Measurements from ENCODE around the gene P2RY4. TPM values are rescaled to one million over a fixed set of nuclear protein-coding genes. Genes with fewer than 3 reads are reported as not detected.
"Not testable (repeated sequence)": the region's sequence is repeated elsewhere in the genome, so short reads cannot be mapped to it uniquely, and the experiment has no call there.

The P2RY4 gene
- polyA plus RNA-seq, 1 of the 3 experiments (the other 2 are of a cell fraction): 0.05 TPM

DNA sequence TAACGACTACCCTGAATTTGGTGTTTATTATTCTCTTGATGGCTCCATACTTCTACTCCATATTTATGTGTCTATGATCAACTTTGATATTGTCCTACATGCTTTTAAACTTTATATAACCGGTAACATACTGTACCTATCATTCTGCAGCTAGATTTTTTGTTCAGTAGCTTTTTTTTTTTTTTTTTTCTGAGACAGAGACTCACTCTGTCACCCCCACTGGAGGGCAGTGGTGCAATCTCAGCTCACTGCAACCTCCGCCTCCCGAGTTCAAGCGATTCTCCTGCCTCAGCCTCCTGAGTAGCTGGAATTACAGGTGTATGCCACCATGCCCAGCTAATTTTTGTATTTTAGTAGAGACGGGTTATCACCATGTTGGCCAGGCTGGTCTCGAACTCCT is 14.0 kb upstream of the P2RY4 start:
- H2AFZ ChIP-seq (ENCODE audit: low read depth); CTCF ChIA-PET; H3K9me2 ChIP-seq; H3K27ac ChIP-seq (ENCODE audit: low read depth in 2 of 2, low read length in 1 of 2); POLR2A ChIA-PET; H3K9me3 ChIP-seq; H3K4me2 ChIP-seq; H3K4me1 ChIP-seq (ENCODE audit: control insufficient read depth in 1 of 2, insufficient read depth in 2 of 2, low read depth in 1 of 2, low read length in 1 of 2); DNase-seq; H3K79me2 ChIP-seq (ENCODE audit: insufficient read depth); H3K36me3 ChIP-seq (replicated peaks in 1 of 2; ENCODE audit: control insufficient read depth in 1 of 2, insufficient read depth in 2 of 2, low read length in 1 of 2); H3F3A ChIP-seq (replicated peaks; ENCODE audit: insufficient read depth); H3K27me3 ChIP-seq (ENCODE audit: insufficient read depth); H3K9ac ChIP-seq; H3K4me3 ChIP-seq (ENCODE audit: low read depth in 2 of 2, low read length in 1 of 2); H4K20me1 ChIP-seq (ENCODE audit: insufficient read depth): not testable (repeated sequence)
- TF ChIP-seq, protein P1, sequence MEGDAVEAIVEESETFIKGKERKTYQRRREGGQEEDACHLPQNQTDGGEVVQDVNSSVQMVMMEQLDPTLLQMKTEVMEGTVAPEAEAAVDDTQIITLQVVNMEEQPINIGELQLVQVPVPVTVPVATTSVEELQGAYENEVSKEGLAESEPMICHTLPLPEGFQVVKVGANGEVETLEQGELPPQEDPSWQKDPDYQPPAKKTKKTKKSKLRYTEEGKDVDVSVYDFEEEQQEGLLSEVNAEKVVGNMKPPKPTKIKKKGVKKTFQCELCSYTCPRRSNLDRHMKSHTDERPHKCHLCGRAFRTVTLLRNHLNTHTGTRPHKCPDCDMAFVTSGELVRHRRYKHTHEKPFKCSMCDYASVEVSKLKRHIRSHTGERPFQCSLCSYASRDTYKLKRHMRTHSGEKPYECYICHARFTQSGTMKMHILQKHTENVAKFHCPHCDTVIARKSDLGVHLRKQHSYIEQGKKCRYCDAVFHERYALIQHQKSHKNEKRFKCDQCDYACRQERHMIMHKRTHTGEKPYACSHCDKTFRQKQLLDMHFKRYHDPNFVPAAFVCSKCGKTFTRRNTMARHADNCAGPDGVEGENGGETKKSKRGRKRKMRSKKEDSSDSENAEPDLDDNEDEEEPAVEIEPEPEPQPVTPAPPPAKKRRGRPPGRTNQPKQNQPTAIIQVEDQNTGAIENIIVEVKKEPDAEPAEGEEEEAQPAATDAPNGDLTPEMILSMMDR (IDR thresholded peaks at IDR 0.05): peak; percentile 22; the same call in 1 of the 2 replicates
- 38% methylated on average over 7 of the region's 7 CpGs for WGBS (ENCODE audit: low lambda C conversion rate)

DNA sequence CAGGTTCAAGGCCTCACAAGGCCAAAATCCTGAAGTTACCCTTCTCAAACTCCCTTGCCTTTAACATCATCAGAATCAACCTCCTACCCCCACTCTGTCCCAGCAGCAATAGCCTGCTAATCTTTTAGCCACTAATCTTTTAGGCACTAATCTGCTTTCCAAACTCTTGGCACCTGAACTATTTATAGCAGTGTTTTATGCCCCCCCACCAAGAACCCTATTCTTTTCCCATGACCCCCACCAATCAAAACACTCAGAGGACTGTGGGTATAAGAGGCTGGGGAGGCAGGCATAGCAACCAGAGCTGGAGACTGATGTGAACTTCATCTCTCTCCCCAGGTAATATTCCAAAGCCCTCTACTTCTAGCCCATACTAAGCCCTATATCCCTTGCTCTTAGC is 8.0 kb upstream of the P2RY4 start, which contains the start of gene ARR3:
TSS of gene ARR3 (plus strand) at position 301 of the 400 bp plus-strand sequence. CDS start 1,052 bp downstream, outside the sequence.
- TF ChIP-seq RXRA (IDR thresholded peaks at IDR 0.05; ENCODE audit: borderline replicate concordance, low read depth): no peak
- TF ChIP-seq, protein P2, sequence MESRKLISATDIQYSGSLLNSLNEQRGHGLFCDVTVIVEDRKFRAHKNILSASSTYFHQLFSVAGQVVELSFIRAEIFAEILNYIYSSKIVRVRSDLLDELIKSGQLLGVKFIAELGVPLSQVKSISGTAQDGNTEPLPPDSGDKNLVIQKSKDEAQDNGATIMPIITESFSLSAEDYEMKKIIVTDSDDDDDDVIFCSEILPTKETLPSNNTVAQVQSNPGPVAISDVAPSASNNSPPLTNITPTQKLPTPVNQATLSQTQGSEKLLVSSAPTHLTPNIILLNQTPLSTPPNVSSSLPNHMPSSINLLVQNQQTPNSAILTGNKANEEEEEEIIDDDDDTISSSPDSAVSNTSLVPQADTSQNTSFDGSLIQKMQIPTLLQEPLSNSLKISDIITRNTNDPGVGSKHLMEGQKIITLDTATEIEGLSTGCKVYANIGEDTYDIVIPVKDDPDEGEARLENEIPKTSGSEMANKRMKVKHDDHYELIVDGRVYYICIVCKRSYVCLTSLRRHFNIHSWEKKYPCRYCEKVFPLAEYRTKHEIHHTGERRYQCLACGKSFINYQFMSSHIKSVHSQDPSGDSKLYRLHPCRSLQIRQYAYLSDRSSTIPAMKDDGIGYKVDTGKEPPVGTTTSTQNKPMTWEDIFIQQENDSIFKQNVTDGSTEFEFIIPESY (IDR thresholded peaks at IDR 0.05; ENCODE audit: borderline replicate concordance, low read depth): no peak
- no peak for TF ChIP-seq RFX5 (IDR thresholded peaks at IDR 0.05; ENCODE audit: low read length)
- TF ChIP-seq TEAD4 (IDR thresholded peaks at IDR 0.05; ENCODE audit: borderline replicate concordance, insufficient read depth): no peak
- no peak for TF ChIP-seq EP300 (IDR thresholded peaks at IDR 0.05; ENCODE audit: borderline replicate concordance in 1 of 2, low read depth in 1 of 2, low read length in 1 of 2)
- no peak for TF ChIP-seq EZH2phosphoT487 (IDR thresholded peaks at IDR 0.05; ENCODE audit: borderline replicate concordance, low read depth)
- CTCF ChIA-PET: no interaction called here

DNA sequence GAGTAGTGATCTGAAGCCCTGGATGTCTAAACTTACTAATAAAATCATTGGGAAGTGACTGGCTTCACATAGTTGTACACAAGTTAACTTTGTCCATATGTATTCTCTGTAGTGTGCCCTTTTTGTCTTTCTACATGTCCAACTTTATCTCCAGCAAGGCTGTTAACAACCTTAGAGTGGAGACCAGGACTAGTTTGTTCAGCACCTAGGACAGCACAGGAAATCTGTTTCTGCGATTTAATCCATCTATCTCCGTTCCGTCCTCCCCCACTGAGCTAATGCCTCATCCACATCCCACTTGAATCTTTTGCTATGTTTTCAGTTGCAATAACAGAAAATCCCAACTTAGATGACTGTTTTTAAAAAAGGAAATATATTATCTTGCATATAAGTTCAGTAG is 4.8 kb upstream of the P2RY4 start:
- Histone ChIP-seq H3K9me2 (no peaks in the 10 kb centered on the region), H3K9me3 (no peaks in the 10 kb centered on the region), H3K27ac (ENCODE audit: low read depth in 2 of 2, low read length in 1 of 2) (no peak overlapping the region), H3F3A (replicated peaks; ENCODE audit: insufficient read depth) (no peaks in the 10 kb centered on the region), H4K20me1 (ENCODE audit: insufficient read depth) (no peaks in the 10 kb centered on the region), H3K36me3 (replicated peaks in 1 of 2; ENCODE audit: control insufficient read depth in 1 of 2, insufficient read depth in 2 of 2, low read length in 1 of 2) (no peaks in the 10 kb centered on the region), H3K4me1 (ENCODE audit: control insufficient read depth in 1 of 2, insufficient read depth in 2 of 2, low read depth in 1 of 2, low read length in 1 of 2) (no peaks in the 10 kb centered on the region), H3K4me3 (ENCODE audit: low read depth in 2 of 2, low read length in 1 of 2) (no peak overlapping the region), H3K9ac (no peak overlapping the region), H2AFZ (ENCODE audit: low read depth) (no peak overlapping the region), H3K27me3 (ENCODE audit: insufficient read depth) (no peaks in the 10 kb centered on the region), H3K4me2 (no peak overlapping the region), H3K79me2 (ENCODE audit: insufficient read depth) (no peaks in the 10 kb centered on the region)
- 44% methylated on average over 3 of the region's 3 CpGs for WGBS (ENCODE audit: low lambda C conversion rate)
- POLR2A ChIA-PET: no interaction called here
- no peak for DNase-seq
- CTCF ChIA-PET: no interaction called here
- TF ChIP-seq, protein P3, sequence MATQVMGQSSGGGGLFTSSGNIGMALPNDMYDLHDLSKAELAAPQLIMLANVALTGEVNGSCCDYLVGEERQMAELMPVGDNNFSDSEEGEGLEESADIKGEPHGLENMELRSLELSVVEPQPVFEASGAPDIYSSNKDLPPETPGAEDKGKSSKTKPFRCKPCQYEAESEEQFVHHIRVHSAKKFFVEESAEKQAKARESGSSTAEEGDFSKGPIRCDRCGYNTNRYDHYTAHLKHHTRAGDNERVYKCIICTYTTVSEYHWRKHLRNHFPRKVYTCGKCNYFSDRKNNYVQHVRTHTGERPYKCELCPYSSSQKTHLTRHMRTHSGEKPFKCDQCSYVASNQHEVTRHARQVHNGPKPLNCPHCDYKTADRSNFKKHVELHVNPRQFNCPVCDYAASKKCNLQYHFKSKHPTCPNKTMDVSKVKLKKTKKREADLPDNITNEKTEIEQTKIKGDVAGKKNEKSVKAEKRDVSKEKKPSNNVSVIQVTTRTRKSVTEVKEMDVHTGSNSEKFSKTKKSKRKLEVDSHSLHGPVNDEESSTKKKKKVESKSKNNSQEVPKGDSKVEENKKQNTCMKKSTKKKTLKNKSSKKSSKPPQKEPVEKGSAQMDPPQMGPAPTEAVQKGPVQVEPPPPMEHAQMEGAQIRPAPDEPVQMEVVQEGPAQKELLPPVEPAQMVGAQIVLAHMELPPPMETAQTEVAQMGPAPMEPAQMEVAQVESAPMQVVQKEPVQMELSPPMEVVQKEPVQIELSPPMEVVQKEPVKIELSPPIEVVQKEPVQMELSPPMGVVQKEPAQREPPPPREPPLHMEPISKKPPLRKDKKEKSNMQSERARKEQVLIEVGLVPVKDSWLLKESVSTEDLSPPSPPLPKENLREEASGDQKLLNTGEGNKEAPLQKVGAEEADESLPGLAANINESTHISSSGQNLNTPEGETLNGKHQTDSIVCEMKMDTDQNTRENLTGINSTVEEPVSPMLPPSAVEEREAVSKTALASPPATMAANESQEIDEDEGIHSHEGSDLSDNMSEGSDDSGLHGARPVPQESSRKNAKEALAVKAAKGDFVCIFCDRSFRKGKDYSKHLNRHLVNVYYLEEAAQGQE (IDR thresholded peaks at IDR 0.05; ENCODE audit: low read depth, low read length): peak; percentile 90
- TF ChIP-seq NRF1 (IDR thresholded peaks at IDR 0.05; ENCODE audit: low read depth, low read length) (no peak), EP300 (IDR thresholded peaks at IDR 0.05; ENCODE audit: borderline replicate concordance in 1 of 2, low read depth in 1 of 2, low read length in 1 of 2) (no peak)

More for the DNA sequence above, 8.0 kb upstream of the P2RY4 start, which contains the start of gene ARR3:
- Histone ChIP-seq H3K4me2 (no peak within 1 kb of the TSS), H3K9me3 (no peaks in the 10 kb centered on the region), H3K4me1 (ENCODE audit: control insufficient read depth in 1 of 2, insufficient read depth in 2 of 2, low read depth in 1 of 2, low read length in 1 of 2) (no peaks in the 10 kb centered on the region), H3K79me2 (ENCODE audit: insufficient read depth) (no peaks in the 10 kb centered on the region), H3K27ac (ENCODE audit: low read depth in 2 of 2, low read length in 1 of 2) (no peak within 1 kb of the TSS), H3K27me3 (ENCODE audit: insufficient read depth) (no peaks in the 10 kb centered on the region), H3K4me3 (ENCODE audit: low read depth in 2 of 2, low read length in 1 of 2) (no peak within 1 kb of the TSS), H3K9ac (no peak within 1 kb of the TSS), H2AFZ (ENCODE audit: low read depth) (no peak within 1 kb of the TSS), H3F3A (replicated peaks; ENCODE audit: insufficient read depth) (no peaks in the 10 kb centered on the region), H3K36me3 (replicated peaks in 1 of 2; ENCODE audit: control insufficient read depth in 1 of 2, insufficient read depth in 2 of 2, low read length in 1 of 2) (no peaks in the 10 kb centered on the region), H4K20me1 (ENCODE audit: insufficient read depth) (no peaks in the 10 kb centered on the region), H3K9me2 (no peaks in the 10 kb centered on the region)
- POLR2A ChIA-PET: no interaction called here
- no peak for DNase-seq

Data from SK-N-SH (cell line).